HG03175 (cell line): Measurements from ENCODE around the gene FYB1.
"Not testable (repeated sequence)": the region's sequence is repeated elsewhere in the genome, so short reads cannot be mapped to it uniquely, and the experiment has no call there.

Source experiments
- ATAC-seq: cut with Tn5 transposase; IDR thresholded peaks from one replicate; pipeline ENCODE4 v1.9.1; 2021; ENCODE audit warnings: mild to moderate bottlenecking, moderate library complexity; ENCODE audit not compliant: unreplicated experiment

FYB1 gene

DNA sequence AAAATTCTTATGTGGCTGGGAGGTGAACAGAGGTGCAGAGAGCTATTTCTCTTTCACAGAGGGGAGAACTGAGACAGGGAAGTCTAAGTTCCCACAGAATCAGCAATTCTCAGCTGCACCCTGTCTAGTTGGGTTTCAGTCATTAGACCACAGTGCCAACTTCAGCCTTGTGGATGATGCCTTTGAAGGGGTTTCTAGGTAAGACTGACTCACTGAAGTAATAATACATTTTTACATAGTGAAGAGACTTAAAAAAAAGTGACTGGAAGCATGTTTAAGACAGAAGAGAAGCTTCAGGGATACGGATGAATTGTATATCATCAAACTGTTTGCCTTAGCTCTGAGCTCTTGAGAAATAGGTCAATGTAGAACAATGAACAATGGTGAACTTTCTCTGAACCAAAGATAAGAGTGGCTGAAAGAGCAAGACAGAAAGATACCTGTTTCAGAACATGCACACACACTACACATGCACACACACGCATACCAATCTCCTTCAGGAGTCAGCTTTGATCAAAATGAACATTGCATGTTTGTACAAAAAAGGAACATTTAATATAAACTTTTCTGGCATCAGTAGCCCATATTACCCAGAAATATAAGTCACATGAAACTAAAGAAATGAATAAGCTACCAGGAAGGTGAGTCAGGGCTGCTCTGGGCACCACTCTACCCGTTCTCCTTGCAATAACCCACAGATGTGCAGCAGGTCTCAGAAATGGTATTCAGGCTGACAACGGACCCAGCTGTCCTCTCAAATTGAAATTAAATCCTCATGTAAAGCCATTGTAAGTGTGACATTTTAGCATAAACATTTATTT is 12.6 kb upstream of the FYB1 start:
- no peak for ATAC-seq

DNA sequence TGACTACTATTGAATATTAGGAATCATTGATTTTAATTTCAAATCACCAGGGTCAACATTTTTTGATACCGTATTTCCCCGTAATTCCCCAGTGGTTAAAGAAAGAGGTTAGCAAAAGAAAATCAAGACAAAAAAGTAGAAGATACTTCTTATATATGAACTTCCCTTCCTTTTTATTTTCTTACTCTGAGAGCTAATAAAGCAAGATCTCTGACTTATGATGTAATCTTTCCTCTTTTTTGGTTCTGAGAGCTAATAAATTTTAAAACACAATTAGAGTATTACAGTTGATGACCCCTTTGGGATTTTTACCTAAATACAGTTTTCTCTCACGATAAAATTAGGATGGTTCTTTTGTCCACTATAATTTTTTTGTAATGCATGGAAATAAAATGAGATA is 9.2 kb upstream of the FYB1 start:
- ATAC-seq: no peak

DNA sequence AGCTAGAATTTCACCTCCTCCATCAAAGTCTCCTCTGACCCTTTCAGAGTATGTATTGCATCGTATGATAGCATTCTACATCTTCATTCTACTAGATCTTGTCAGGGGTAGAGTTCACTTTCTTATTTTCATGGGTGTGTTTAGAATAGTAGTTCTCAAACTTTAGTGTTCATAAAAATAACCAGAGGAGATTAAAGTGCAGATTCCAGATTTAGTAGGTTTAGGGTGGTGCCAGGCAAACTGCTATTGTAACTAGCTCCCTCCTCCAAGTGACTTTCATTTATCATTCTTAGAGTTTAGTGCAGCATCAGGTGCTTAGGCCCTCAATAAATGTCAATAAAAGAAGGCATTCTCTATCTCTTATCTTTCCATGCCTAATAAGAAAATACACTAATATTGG is 7.2 kb upstream of the FYB1 start:
- ATAC-seq: no peak

DNA sequence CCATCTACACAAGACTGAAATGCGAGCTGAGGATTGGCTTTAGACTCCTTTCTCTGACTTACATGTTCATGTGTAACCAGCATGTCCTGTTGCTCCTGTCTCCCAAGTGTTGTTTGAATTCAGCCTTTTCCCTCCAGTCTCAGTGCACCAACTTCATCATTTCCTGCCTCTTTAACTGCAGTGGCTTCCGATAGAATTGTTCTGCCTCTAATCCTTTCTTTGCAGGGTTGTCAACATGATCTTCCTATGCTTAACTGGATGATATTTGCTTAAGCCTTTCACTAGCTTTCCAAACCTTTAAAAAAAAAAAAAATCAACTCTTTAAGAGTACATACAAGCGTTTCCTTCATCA is 6.7 kb upstream of the FYB1 start:
- no peak for ATAC-seq

DNA sequence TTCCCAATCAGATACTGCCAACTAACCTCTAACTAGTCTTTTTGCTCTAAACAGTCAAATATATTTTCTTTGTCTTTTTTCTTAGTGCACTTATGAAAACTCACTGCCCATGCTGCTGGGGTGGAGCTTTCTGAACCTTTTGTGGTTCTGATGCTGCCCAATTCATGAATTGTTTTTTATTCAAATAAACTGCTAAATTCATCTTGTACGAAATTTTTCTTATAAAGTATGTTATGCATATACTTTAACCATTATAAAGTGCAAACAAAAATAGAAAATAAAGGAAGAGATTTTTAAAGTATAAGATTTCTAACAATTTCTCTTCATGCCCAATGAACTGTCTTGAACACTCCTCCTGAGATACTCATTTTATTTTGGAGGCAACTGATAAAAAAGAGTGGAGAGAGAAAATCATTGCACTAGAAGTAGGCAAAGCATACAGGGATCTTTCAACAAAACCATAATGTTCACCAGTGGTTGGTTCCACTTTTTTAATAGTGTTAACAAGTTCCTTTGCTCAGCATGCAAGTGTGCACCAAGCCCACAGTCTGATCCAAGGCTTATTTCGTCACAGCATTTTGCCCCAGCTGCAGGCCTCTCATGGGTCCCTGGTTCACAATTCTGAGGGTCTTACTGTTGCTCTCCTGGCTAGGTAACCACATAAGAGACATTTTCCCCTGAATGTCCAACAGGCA is 6.2 kb upstream of the FYB1 start:
- ATAC-seq: no peak

DNA sequence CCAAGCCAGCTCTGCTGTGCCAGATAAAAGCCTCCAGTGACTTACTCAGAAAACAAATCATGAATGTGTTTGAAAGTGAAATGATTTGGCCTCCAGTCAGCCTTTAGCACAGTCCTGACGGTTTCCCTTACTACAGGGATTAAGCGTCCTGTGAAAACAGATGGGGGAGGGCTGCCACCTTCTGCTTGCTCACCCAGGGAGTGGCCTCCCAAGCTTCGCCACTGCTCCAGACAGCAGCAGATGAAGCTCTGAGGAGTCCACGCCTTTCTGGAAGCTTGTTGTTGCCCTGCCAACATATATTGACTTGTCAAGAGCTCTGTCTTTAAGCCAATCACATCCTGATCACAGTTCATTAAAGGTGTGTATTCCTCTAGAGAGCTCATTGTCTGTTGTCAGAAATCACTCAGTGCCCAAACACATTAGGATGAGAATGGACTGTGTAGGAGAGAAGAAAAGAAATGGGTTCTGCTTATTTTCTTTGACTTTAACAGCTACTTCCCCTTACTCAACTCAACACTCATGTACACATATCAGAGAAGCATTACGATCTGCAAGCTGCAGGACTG is 4.9 kb upstream of the FYB1 start:
- no peak for ATAC-seq

DNA sequence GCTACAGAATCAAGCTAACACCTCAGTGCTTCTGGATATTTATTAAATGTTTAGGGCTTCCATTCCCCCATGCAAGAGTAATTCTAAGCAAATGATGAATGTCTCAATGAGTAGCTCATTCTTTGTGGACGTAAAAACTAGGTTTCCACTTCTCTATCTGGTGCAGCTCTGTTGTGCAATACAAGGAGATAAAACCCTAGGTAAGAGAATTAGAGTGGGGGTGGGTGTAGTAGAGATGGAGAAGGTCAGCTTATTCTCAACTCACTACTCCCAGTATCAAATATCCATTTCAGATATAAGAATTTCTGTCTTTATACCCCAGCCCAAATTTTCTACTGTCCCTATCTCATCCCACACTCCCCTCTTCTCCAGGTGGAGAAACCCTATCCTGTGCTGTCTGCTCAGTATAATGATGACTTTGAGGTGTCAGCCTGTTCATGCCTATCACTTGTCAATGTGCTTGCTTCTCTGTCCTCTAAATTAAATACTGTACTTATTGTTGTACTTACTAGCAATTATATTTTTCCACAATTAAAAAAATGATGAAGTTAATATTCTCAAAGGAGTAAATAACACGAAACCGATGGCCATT is 4.3 kb upstream of the FYB1 start:
- ATAC-seq: no peak

DNA sequence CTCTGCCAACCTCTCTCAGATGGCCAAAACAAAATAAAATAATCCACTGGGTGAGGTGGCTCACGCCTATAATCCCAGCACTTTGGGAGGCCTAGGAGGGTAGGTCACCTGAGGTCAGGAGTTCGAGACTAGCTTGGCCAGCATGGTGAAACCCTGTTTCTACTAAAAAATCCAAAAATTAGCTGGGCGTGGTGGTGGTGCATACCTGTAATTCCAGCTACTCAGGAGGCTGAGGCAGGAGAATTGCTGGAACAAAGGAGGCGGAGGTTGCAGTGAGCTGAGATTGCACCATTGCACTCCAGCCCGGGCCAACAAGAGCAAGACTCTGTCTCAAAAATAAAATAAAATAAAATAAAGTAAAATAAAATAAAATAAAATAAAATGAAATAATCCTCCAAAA is 2.3 kb upstream of the FYB1 start:
- ATAC-seq: not testable (repeated sequence)

DNA sequence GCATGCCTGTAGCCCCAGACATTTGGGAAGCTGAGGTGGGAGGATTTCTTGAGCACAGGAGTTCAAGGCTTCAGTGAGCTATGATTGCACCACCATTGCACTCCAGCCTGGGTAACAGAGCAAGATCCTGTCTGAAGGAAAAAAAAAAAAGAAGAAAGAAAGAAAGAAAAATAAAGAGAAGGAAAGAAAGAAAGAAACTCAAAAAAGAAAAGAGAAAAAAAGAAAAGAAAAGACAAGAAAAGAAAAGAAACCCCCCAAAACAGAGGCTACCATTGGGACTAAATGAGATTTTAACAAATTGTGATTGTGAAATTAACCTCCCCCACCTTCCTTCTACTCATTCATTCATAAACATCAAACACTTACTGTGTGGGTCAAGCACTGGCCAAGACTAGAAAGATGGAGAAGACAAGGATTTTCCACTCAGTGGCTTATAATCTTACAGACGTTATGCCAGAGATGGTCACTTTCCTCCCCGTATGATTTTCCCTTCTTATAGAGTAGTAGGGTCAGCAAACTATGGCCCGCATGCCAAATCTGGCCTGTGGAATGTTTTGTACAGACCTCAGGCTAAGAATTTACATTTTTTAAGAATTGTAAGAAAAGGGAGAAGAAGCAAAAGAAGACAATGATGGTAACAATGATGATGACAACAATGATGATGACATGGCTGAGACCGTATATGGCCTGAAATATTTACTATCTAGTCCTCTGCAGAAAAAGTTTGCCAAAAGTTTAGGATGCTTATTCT is 1.1 kb upstream of the FYB1 start:
- no peak for ATAC-seq

DNA sequence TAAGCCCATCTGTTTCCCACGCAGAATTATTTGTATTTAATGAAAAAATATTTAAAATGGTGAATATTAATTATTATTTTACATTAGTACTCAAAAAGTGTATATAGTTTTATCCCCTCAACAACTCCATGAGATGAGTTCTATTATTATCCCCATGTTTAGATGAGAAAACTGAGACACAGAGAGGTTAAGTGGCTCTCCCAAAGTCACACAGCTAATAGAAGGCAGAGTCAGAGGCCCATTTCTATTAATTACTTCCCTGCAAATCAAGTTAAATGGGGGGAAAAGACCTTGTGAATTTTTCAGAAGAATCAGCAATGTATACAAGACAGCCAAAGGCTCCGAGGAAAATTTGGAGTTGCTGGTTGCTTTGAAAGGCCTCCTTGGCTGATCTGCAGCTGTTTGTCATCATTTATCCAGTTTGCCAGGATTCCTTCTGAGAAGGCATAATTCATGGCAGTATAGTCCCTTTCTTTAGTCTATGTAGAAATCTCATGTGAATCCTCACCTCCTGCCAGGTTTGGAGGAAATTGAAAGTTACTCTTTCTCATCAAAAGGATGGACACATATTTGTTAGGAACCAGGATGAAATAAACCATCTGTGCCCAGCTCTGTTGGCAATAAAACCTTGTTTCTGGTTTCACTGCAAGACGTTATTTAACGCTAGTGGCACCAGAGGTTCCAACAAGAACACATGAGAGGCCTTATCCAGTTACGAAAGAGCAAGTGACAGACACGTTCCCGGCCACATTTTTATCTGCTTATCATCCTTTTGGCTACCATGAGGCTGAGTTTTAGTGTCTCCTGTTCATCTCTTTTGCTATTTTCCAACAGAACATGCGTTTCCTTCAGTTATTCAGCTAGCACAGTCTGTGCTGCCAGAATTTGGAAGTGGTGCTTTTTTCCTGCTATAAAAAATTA is 621 bp downstream of the FYB1 start:
- ATAC-seq: no peak

DNA sequence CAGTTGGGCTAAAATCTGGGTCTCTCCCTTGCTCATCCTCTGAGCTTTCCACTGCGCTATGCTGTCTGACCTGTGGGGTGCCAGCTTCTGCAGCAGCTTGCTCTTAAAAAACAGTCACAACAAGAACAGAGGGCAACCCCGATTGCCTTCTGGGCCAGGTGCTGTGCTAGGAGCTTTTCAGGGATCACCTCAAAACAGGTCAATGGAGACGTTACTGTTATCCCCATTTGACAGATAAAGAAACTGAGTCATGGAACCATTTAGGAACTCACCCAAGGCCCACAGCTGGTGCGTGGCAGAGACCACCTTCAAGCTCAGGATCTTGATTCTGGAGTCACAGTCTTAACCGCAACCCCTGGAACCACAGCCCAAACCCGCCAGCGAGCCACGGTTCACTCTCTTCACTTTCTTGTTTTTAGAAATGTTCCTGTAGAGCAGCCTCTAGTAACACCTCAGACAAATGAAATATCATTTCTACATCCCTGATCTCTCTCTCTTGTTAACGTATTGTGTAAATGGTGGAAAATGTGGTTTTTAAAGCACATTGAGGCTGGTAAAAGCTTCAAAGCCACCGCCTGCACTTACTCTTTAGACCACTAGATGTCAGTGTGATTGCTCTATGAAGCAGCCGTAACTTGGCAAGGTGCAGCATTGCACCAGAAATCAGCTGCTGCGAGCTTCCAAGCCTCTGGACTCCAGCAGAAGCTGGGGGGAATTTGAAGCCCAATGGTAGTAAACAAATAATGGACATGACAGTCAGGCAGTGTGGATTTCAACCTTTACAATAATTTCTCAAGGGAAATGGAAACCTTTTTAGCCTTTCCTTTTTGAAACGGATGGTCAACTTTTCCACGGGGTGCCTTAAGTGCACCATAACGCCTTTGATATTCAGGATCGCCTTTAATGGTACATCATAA is 1.7 kb downstream of the FYB1 start:
- peak; percentile 87 for ATAC-seq

DNA sequence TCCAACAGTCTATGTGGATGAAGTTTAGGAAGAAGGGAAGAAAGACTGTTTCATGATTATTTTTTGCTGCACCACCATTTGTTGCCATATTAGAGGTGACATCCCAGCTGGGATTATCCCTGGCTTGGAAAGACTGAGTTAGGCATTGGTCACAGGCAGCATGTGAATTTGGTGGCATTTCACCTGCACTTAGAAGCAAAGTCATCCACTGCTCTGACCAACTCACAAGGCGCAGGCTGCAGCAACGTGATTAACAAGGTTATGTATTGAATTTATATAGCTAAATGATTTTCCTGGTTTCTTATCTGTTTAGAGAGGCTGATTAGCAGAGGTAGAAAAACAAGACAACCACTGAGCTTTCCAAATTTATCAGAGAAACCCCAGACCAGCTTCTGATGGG is 2.7 kb downstream of the FYB1 start:
- no peak for ATAC-seq

DNA sequence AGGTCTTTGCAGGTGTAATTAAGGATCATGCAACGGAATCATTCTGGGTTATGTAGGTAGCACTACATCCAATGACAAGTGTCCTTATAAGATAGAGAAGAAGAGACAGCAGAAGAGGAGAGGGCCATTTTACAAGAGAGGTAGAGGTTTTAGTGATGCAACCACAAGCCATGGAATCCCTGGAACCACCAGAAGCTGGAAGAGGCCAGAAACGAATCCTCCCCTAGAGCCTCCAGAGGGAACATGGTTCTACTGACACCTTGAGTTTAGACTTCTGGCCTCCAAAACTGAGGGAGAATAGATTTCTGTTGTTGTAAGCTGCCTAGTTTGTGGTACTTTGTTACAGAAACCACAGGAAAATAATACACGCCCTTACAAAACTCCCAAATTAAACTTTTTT is 3.5 kb downstream of the FYB1 start:
- ATAC-seq: no peak

DNA sequence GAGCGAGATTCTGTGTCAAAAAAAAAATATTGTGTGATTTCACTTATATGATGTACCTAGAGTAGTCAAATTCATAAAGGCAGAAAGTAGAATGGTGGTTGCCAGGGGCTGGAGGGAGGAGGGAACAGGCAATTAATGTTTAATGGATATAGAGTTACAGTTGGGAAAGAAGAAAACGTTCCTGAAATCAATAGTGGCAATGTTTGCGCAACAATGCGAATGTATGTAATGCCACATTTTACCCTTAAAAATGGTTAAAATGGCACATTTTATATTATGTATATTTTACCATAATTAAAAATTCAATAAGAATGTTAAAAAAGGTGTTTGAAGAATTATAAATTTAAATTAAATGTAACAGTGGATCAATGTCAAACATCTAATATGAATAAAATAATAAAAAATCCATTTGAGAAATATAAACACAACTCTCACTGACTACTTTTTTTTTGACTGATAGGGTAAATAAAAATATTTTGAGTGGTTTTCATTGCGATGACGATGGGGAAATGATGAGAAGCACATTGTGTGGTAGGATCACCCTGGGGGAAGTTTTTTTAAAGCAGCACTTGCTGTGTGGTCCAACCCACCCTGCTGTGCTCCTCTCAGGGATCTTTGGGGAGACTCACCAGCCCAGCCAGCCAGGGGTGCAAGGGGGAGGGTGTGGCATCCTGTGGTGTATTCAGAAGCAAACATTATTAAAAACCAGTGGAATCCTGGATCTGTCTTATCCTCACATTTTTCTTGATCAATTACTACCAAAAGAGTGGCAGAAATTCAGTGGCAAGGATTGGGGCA is 4.3 kb downstream of the FYB1 start:
- ATAC-seq: no peak

DNA sequence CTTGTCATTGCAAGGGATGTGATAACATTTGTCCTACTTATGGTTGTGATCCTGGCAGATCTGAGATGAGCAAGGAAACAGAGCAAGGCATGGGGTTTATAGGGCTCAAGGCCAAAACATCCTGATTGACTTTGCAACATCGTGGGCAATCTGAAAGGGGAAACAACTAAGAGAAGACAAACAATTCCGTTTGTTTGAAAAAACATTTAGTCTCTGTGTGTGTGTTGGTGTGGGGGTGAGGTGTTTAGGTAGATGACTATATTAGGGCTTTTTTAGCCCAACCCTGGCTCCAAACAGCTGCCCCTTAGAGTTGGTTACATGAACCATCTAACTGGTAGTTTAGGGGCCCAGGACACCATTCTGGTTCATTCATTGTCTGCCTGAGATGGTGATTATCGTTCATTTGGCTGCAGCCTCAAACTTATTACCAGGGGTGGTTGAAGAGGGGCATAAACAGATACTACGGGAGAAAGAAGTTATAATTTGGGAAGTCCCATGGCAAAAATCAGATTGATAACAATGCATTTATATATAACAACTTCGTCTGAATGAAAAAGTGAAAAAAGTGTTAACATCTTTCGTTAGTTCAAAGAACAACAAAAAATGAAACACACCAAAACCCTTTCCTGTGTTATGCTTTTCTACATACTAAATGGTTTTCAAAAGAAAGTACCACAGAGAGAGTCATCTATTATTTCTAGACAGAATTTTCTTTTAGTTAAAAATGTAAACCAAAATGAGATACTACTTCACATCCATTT is 5.7 kb downstream of the FYB1 start:
- no peak for ATAC-seq

DNA sequence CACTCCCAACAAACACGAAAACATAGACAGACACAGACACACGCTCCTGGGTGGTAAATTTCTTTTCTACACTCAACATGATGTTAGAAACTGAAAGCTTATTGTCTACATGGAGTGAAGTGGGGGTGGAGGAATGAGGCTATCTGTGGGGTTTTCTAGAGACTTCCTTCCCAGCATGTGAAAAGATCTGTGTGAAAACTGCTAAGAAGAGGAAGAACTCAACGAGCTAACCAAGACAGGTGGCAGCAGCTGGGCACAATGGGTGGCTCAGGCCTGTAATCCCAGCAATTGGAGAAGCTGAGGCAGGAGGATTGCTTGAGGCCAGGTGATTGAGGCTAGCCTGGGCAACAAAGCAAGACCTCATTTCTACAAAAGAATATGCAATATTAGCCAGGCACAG is 7.6 kb downstream of the FYB1 start:
- ATAC-seq: no peak

DNA sequence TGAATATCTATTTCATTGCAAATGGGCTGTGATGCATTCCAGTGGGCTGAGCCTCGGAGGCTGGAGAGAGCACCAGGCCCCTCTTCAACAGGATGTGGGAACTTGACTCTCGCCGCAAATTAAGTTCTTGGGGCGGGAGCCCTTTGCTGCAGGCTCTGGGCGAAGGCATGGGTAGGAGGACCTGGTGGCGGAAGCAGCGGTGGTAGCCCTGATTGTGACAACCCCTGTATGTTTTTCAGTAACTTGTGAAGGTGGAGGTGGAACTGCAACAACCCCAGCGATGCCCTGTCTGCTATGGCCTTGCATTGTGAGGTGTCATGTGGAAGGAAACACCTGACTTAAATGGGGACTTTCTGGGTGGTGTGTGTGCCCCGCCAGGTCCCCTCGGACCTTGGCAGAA is 9.4 kb downstream of the FYB1 start:
- no peak for ATAC-seq

DNA sequence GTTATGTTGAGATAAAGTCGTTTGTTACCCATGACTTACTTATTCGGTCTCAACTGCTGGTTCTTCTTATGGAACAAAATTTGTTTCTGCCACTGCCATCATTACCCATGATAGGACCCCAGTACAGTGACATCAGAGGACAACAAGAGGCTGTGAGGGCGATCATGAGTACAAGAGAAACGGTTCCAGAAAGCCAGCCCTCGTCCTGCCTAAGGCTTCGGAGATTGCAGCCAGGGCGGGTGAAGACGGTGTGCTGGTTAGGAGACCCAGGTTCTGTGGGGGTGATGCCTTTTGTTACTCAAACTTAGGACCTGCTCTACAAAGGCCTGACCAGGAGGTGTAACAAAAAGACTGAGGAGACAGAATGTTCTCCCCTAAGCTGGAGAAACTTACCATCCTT is 10.9 kb downstream of the FYB1 start:
- ATAC-seq: no peak
